WTC11 (cell line): Measurements from ENCODE around the gene ZNF878.

Experiments used
- JUN ChIP-seq: sonication (generic); formaldehyde crosslinking; IDR thresholded peaks from 2 replicates; pipeline ENCODE4 v1.8.0; 2023; ENCODE audit warnings: mild to moderate bottlenecking, missing genetic modification reagents
- KAT7 ChIP-seq: sonication (generic); formaldehyde crosslinking; IDR thresholded peaks from 2 replicates; pipeline ENCODE4 v1.8.1; 2023; ENCODE audit warnings: missing genetic modification reagents, mild to moderate bottlenecking, borderline replicate concordance
- ZNF232 ChIP-seq: sonication (generic); formaldehyde crosslinking; IDR thresholded peaks from 2 replicates; pipeline ENCODE4 v1.8.0; 2022; ENCODE audit warnings: mild to moderate bottlenecking, missing genetic modification reagents
- ZNF263 ChIP-seq: sonication (generic); formaldehyde crosslinking; IDR thresholded peaks from 2 replicates; pipeline ENCODE4 v1.8.1; 2022; ENCODE audit warnings: low read depth, mild to moderate bottlenecking, moderate library complexity, missing genetic modification reagents
- TF ChIP-seq, protein P1 (sequence below): fragments of 200-600 bp; IDR thresholded peaks from 2 replicates; pipeline ENCODE4 v1.8.0; 2022; ENCODE audit warnings: antibody characterized with exemption

DNA sequence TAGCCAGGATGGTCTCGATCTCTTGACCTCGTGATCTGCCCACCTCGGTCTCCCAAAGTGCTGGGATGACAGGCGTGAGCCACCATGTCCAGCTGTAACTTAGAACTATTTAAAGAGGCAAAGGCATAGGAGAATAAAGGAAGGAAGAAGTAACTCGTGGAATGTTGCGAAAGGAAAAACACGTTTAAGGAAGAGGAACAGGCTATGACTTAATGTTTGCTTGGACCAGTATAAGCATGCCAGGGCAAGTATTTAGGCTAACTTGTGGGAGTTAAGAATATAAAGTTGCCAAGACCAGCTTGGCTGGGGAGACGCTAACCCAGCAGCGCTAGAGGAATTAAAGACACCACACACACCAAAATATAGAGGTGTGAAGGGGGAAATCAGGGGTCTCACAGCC, 45.3 kb upstream of the ZNF878 start:
- TF ChIP-seq ZNF232 (CRISPR knock-in tag) (no peak), KAT7 (CRISPR knock-in tag) (no peak), ZNF263 (CRISPR knock-in tag) (no peak), JUN (CRISPR knock-in tag) (no peak)
- TF ChIP-seq, protein P1, sequence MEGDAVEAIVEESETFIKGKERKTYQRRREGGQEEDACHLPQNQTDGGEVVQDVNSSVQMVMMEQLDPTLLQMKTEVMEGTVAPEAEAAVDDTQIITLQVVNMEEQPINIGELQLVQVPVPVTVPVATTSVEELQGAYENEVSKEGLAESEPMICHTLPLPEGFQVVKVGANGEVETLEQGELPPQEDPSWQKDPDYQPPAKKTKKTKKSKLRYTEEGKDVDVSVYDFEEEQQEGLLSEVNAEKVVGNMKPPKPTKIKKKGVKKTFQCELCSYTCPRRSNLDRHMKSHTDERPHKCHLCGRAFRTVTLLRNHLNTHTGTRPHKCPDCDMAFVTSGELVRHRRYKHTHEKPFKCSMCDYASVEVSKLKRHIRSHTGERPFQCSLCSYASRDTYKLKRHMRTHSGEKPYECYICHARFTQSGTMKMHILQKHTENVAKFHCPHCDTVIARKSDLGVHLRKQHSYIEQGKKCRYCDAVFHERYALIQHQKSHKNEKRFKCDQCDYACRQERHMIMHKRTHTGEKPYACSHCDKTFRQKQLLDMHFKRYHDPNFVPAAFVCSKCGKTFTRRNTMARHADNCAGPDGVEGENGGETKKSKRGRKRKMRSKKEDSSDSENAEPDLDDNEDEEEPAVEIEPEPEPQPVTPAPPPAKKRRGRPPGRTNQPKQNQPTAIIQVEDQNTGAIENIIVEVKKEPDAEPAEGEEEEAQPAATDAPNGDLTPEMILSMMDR: no peak
